ENCODE measurements around the gene NANOS2.

- no peak for TF ChIP-seq POLR2A (IDR thresholded peaks at IDR 0.05)
- no peak for TF ChIP-seq CTCF (IDR thresholded peaks at IDR 0.05)
- no peak for TF ChIP-seq EP300 (IDR thresholded peaks at IDR 0.05)
- no peak for TF ChIP-seq POLR2AphosphoS5 (IDR thresholded peaks at IDR 0.05)
Observed at GRCh38 chr19:45899253-45899652, 15.3 kb downstream of the NANOS2 start.

Data from stomach (tissue), 4 donors.